Measurements from ENCODE around the gene PRKAB1.

Gene PRKAB1

GRCh38 chr12:119666900-119667576 is 895 bp upstream of the PRKAB1 start:
- Histone ChIP-seq H3K27me3 (ENCODE audit: insufficient read depth, poor library complexity, severe bottlenecking) (no peaks in the 10 kb centered on the region), H3K27ac (ENCODE audit: poor library complexity, severe bottlenecking) (peak overlapping the region; percentile 90), H3K9me3 (ENCODE audit: severe bottlenecking) (no peaks in the 10 kb centered on the region), H3K4me1 (ENCODE audit: insufficient read depth, poor library complexity, severe bottlenecking) (peaks cover 8% of the 10 kb centered on the region), H3K4me3 (ENCODE audit: severe bottlenecking) (peak overlapping the region; percentile 73), H3K36me3 (ENCODE audit: low read depth) (peaks cover 18% of the 10 kb centered on the region)
- no peak for DNase-seq (ENCODE audit: low spot score)
- TF ChIP-seq, protein P1, sequence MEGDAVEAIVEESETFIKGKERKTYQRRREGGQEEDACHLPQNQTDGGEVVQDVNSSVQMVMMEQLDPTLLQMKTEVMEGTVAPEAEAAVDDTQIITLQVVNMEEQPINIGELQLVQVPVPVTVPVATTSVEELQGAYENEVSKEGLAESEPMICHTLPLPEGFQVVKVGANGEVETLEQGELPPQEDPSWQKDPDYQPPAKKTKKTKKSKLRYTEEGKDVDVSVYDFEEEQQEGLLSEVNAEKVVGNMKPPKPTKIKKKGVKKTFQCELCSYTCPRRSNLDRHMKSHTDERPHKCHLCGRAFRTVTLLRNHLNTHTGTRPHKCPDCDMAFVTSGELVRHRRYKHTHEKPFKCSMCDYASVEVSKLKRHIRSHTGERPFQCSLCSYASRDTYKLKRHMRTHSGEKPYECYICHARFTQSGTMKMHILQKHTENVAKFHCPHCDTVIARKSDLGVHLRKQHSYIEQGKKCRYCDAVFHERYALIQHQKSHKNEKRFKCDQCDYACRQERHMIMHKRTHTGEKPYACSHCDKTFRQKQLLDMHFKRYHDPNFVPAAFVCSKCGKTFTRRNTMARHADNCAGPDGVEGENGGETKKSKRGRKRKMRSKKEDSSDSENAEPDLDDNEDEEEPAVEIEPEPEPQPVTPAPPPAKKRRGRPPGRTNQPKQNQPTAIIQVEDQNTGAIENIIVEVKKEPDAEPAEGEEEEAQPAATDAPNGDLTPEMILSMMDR (IDR thresholded peaks at IDR 0.05; ENCODE audit: poor library complexity, severe bottlenecking), result no peak
- ATAC-seq (ENCODE audit: low read depth), result no peak

DNA sequence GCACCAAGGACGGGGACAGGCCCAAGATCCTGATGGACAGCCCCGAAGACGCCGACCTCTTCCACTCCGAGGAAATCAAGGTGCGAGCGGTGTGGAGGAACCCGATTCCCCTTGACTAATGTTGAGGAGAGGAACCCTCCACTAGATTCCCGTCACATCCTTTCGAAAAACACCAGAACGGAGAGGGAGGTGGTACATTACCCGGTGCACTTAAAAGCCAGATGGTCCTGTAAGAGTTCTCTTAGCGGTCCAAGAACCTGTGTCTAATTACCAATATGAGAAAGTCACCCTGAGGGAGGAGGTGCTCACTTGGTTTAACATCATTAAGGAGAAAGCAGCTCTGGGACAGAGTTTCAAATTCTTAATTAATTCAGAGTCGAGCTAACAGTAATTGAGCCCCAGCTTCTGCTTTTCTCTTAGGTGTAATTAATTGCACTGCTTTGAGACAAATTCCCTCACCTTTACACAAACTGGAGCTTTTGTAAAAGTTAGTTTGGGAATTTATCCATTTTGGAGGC is 450 bp downstream of the PRKAB1 start:
- no peaks in the 10 kb centered on the region for H3K27me3 ChIP-seq (ENCODE audit: insufficient read depth, poor library complexity, severe bottlenecking)
- H3K4me3 ChIP-seq (ENCODE audit: severe bottlenecking), result peak overlapping the region; percentile 73
- peaks cover 8% of the 10 kb centered on the region for H3K4me1 ChIP-seq (ENCODE audit: insufficient read depth, poor library complexity, severe bottlenecking)
- H3K9me3 ChIP-seq (ENCODE audit: severe bottlenecking), result no peaks in the 10 kb centered on the region
- peaks cover 31% of the 10 kb centered on the region for H3K36me3 ChIP-seq (ENCODE audit: low read depth)
- peak; percentile 9 for ATAC-seq (ENCODE audit: low read depth)
- DNase-seq (ENCODE audit: low spot score), result no peak
- TF ChIP-seq, protein P1 (IDR thresholded peaks at IDR 0.05; ENCODE audit: poor library complexity, severe bottlenecking), result no peak
- H3K27ac ChIP-seq (ENCODE audit: poor library complexity, severe bottlenecking), result peak overlapping the region; percentile 90

- peaks cover 47% of the 10 kb centered on the region for H3K36me3 ChIP-seq (ENCODE audit: low read depth)
- no peak overlapping the region for H3K4me3 ChIP-seq (ENCODE audit: severe bottlenecking)
- H3K9me3 ChIP-seq (ENCODE audit: severe bottlenecking), result no peaks in the 10 kb centered on the region
- no peak for ATAC-seq (ENCODE audit: low read depth)
- DNase-seq (ENCODE audit: low spot score), result no peak
- peak overlapping the region; percentile 90 for H3K27ac ChIP-seq (ENCODE audit: poor library complexity, severe bottlenecking)
- no peaks in the 10 kb centered on the region for H3K27me3 ChIP-seq (ENCODE audit: insufficient read depth, poor library complexity, severe bottlenecking)
- TF ChIP-seq, protein P1 (IDR thresholded peaks at IDR 0.05; ENCODE audit: poor library complexity, severe bottlenecking), result no peak
- H3K4me1 ChIP-seq (ENCODE audit: insufficient read depth, poor library complexity, severe bottlenecking), result peaks cover 8% of the 10 kb centered on the region
Observed at GRCh38 chr12:119669744-119670472, 2.0 kb downstream of the PRKAB1 start.

DNA sequence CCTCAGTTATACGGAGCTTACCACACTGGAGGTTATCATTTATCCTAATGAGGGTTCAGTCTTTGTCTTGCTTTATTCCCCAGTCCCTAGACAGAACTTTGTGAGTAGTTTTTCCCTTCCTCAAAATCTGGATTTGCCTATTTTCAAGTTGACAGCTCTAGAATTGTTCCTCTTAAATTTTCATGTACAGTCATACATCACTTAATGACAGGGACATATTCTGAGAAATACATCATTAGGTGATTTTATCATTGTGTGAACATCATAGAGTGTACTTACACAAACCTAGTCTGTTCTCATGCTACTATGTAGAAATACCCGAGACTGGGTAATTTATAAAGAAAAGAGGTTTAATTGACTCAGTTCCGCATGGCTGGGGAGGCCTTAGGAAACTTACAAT is 3.1 kb downstream of the PRKAB1 start:
- no peaks in the 10 kb centered on the region for H3K9me3 ChIP-seq (ENCODE audit: severe bottlenecking)
- no peak for ATAC-seq (ENCODE audit: low read depth)
- H3K36me3 ChIP-seq (ENCODE audit: low read depth), result peaks cover 58% of the 10 kb centered on the region
- no peak overlapping the region for H3K27ac ChIP-seq (ENCODE audit: poor library complexity, severe bottlenecking)
- TF ChIP-seq, protein P1 (IDR thresholded peaks at IDR 0.05; ENCODE audit: poor library complexity, severe bottlenecking), result no peak
- DNase-seq (ENCODE audit: low spot score), result no peak
- no peaks in the 10 kb centered on the region for H3K27me3 ChIP-seq (ENCODE audit: insufficient read depth, poor library complexity, severe bottlenecking)
- H3K4me3 ChIP-seq (ENCODE audit: severe bottlenecking), result no peak overlapping the region
- peaks cover 8% of the 10 kb centered on the region for H3K4me1 ChIP-seq (ENCODE audit: insufficient read depth, poor library complexity, severe bottlenecking)

All from RWPE2 (cell line).